GM19025 (cell line): ENCODE data around the gene MYCBPAP.

ENCODE experiments used
- ATAC-seq: cut with Tn5 transposase; IDR thresholded peaks from one replicate; pipeline ENCODE4 v1.9.1; 2021; ENCODE audit warnings: mild to moderate bottlenecking, low read depth, moderate library complexity; ENCODE audit not compliant: unreplicated experiment

MYCBPAP gene

GRCh38 chr17:50565402-50566350 is 57.4 kb downstream of the MYCBPAP start:
- no peak for ATAC-seq

DNA sequence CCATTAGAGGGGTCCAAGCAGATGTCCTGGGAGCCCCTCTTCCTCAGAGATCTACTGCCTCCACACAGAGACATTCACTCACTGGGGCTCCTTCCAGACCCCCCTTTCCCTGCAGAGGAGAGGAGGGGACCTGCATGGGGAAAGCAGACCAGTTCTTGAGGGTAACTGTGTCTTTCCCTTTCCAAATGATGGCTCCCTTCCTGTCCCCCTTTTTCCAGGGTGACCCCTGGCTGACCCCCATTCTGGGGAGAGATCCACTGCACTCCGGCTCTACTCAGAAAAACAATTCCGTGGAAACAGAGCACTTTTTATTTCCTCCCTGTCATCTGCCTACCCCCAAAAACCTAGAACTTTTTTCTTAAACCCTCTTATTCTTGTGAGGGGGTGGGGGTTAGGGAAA is 58.6 kb downstream of the MYCBPAP start:
- ATAC-seq = no peak

GRCh38 chr17:50568659-50569058 is 60.4 kb downstream of the MYCBPAP start:
- ATAC-seq = no peak

GRCh38 chr17:50569592-50569991 is 61.4 kb downstream of the MYCBPAP start:
- no peak for ATAC-seq

- no peak for ATAC-seq
Measured at GRCh38 chr17:50570032-50570431, 61.8 kb downstream of the MYCBPAP start.

GRCh38 chr17:50570528-50570927 is 62.3 kb downstream of the MYCBPAP start:
- no peak for ATAC-seq

- no peak for ATAC-seq
Measured at GRCh38 chr17:50571681-50572080, 63.4 kb downstream of the MYCBPAP start.

DNA sequence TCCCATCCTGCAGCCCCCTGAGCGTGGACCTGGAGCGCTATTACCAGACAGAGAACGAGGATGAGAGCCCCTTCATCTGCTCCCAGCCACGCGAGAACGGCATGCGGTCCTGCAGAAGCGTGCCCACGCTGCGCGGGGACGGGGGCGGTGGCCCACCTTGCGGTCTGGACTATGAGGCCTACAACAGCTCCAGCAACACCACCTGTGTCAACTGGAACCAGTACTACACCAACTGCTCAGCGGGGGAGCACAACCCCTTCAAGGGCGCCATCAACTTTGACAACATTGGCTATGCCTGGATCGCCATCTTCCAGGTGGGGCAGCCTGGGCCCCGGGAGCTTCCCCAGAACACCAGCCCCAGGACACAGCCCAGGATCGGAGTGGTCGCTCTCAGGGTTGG is 64.3 kb downstream of the MYCBPAP start:
- no peak for ATAC-seq

GRCh38 chr17:50573866-50574611 is 65.8 kb downstream of the MYCBPAP start:
- no peak for ATAC-seq

- no peak for ATAC-seq
Measured at GRCh38 chr17:50575581-50576210, 67.5 kb downstream of the MYCBPAP start.

GRCh38 chr17:50576864-50577263 is 68.6 kb downstream of the MYCBPAP start:
- no peak for ATAC-seq

DNA sequence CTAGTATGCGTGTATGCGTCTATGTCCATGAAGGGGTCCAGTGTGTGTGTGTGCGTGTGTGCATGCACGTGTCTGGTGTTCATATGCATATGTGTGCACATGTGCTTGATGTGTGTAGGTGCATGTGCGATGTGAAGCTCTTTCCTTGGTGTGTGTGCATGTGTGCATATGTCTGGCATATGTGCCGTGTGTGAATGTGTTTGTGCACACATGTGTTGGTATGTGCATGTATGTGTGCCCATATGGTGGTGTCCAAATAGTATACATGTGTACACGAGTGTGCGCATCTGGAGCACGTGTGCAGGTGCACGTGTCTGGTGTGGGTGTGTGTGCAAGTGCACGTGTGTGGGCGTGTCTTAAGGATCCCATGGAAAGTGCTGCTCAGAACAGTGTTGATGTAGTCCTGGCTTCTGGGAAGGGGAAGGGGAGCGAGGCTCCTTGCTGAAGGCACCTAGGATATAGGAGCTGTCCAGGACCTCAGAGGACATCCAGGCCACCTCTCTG is 69.3 kb downstream of the MYCBPAP start:
- no peak for ATAC-seq

DNA sequence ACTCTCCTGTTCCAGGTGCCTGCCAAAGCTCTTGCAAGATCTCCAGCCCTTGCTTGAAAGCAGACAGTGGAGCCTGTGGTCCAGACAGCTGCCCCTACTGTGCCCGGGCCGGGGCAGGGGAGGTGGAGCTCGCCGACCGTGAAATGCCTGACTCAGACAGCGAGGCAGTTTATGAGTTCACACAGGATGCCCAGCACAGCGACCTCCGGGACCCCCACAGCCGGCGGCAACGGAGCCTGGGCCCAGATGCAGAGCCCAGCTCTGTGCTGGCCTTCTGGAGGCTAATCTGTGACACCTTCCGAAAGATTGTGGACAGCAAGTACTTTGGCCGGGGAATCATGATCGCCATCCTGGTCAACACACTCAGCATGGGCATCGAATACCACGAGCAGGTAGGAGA is 69.9 kb downstream of the MYCBPAP start:
- no peak for ATAC-seq

GRCh38 chr17:50579399-50579798 is 71.2 kb downstream of the MYCBPAP start:
- no peak for ATAC-seq

- no peak for ATAC-seq
Measured at GRCh38 chr17:50580646-50581045, 72.4 kb downstream of the MYCBPAP start.
